ENCODE measurements around the gene PLEKHB1. TPM values are rescaled to one million over a fixed set of nuclear protein-coding genes. Genes with fewer than 3 reads are reported as not detected.
A peak's percentile ranks its signal among the peaks of the same experiment; 100 is the strongest.

The PLEKHB1 gene
- total RNA-seq, 1 donor from 2014 or later: 8.8 TPM

- H3K36me3 ChIP-seq: no peaks in the 10 kb centered on the region
- H4K20me1 ChIP-seq (ENCODE audit: low read depth): peaks cover 8% of the 10 kb centered on the region
- H3K4me3 Mint-ChIP-seq: no peak overlapping the region
- no peak overlapping the region for H3K4me2 ChIP-seq
- peaks cover 61% of the 10 kb centered on the region for H3K4me1 ChIP-seq
- H3K9ac ChIP-seq: no peak overlapping the region
- peak overlapping the region; percentile 67 for H3K27ac Mint-ChIP-seq
- no peak for TF ChIP-seq EZH2phosphoT487 (IDR thresholded peaks at IDR 0.05)
- H3F3A ChIP-seq (ENCODE audit: low read depth): peaks cover 43% of the 10 kb centered on the region
- DNase-seq (ENCODE audit: low spot score): no peak
- H2AFZ ChIP-seq (replicated peaks): no peak overlapping the region
- no peak overlapping the region for H3K27ac ChIP-seq
- H3K27me3 ChIP-seq: no peaks in the 10 kb centered on the region
- H3K27me3 Mint-ChIP-seq (ENCODE audit: insufficient read depth, low read depth): peaks cover 17% of the 10 kb centered on the region
- H3K36me3 Mint-ChIP-seq: no peaks in the 10 kb centered on the region
- no peak overlapping the region for H3K4me3 ChIP-seq
- H3K79me2 ChIP-seq (ENCODE audit: low read depth): no peaks in the 10 kb centered on the region
- H3K4me1 Mint-ChIP-seq: peaks cover 95% of the 10 kb centered on the region
- H3K9me3 ChIP-seq (ENCODE audit: low read depth): no peaks in the 10 kb centered on the region
- H3K9me3 Mint-ChIP-seq: no peaks in the 10 kb centered on the region
Observed at GRCh38 chr11:73650400-73650799, 4.0 kb downstream of the PLEKHB1 start.

DNA sequence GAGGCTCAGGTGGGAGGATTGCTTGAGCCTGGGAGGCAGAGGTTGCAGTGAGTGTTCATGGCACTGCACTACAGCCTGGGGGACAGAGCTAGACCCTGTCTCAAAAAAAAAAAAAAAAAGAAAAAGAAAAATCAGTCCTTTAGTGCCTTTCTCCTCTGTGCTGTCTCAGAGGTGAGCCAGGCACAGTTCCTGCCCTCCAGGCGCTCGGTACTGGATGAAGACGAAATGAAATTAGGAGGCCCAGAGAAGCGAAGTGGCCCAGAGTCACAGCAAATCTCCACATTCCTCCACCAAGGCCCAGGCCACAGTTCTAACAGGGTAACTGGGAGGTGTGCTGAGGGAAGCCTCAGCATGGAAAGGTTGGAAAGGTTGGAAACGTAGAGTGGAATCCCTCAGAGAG lies 4.9 kb downstream of the PLEKHB1 start:
- Mint-ChIP-seq H3K4me1 (peaks cover 87% of the 10 kb centered on the region), H3K27me3 (ENCODE audit: insufficient read depth, low read depth) (peaks cover 15% of the 10 kb centered on the region), H3K9me3 (no peaks in the 10 kb centered on the region), H3K4me3 (peak overlapping the region; percentile 35), H3K36me3 (no peaks in the 10 kb centered on the region), H3K27ac (peak overlapping the region; percentile 94)
- no peak for DNase-seq (ENCODE audit: low spot score)
- TF ChIP-seq, protein P1, sequence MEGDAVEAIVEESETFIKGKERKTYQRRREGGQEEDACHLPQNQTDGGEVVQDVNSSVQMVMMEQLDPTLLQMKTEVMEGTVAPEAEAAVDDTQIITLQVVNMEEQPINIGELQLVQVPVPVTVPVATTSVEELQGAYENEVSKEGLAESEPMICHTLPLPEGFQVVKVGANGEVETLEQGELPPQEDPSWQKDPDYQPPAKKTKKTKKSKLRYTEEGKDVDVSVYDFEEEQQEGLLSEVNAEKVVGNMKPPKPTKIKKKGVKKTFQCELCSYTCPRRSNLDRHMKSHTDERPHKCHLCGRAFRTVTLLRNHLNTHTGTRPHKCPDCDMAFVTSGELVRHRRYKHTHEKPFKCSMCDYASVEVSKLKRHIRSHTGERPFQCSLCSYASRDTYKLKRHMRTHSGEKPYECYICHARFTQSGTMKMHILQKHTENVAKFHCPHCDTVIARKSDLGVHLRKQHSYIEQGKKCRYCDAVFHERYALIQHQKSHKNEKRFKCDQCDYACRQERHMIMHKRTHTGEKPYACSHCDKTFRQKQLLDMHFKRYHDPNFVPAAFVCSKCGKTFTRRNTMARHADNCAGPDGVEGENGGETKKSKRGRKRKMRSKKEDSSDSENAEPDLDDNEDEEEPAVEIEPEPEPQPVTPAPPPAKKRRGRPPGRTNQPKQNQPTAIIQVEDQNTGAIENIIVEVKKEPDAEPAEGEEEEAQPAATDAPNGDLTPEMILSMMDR (IDR thresholded peaks at IDR 0.05): no peak
- TF ChIP-seq EZH2 (IDR thresholded peaks at IDR 0.05) (no peak), EZH2phosphoT487 (IDR thresholded peaks at IDR 0.05) (no peak)
- Histone ChIP-seq H3K4me3 (no peak overlapping the region), H2AFZ (replicated peaks) (no peak overlapping the region), H4K20me1 (ENCODE audit: low read depth) (peaks cover 7% of the 10 kb centered on the region), H3F3A (ENCODE audit: low read depth) (peaks cover 34% of the 10 kb centered on the region), H3K9me3 (ENCODE audit: low read depth) (no peaks in the 10 kb centered on the region), H3K27ac (no peak overlapping the region), H3K36me3 (no peaks in the 10 kb centered on the region), H3K4me2 (peak overlapping the region; percentile 75), H3K79me2 (ENCODE audit: low read depth) (no peaks in the 10 kb centered on the region), H3K27me3 (no peaks in the 10 kb centered on the region), H3K9ac (no peak overlapping the region), H3K4me1 (peaks cover 55% of the 10 kb centered on the region)

- Histone ChIP-seq H3K9me3 (ENCODE audit: low read depth) (no peaks in the 10 kb centered on the region), H3K4me2 (peak overlapping the region; percentile 75), H3K27me3 (no peaks in the 10 kb centered on the region), H3F3A (ENCODE audit: low read depth) (peaks cover 30% of the 10 kb centered on the region), H3K79me2 (ENCODE audit: low read depth) (no peaks in the 10 kb centered on the region), H3K4me3 (no peak overlapping the region), H3K4me1 (peaks cover 51% of the 10 kb centered on the region), H3K9ac (no peak overlapping the region), H2AFZ (replicated peaks) (no peak overlapping the region), H4K20me1 (ENCODE audit: low read depth) (peaks cover 3% of the 10 kb centered on the region), H3K27ac (no peak overlapping the region), H3K36me3 (no peaks in the 10 kb centered on the region)
- Mint-ChIP-seq H3K27ac (peak overlapping the region; percentile 94), H3K4me1 (peaks cover 83% of the 10 kb centered on the region), H3K27me3 (ENCODE audit: insufficient read depth, low read depth) (peaks cover 13% of the 10 kb centered on the region), H3K4me3 (peak overlapping the region; percentile 35), H3K36me3 (no peaks in the 10 kb centered on the region), H3K9me3 (no peaks in the 10 kb centered on the region)
- TF ChIP-seq EZH2phosphoT487 (IDR thresholded peaks at IDR 0.05): no peak
- TF ChIP-seq EZH2 (IDR thresholded peaks at IDR 0.05): no peak
- TF ChIP-seq, protein P1 (IDR thresholded peaks at IDR 0.05): no peak
- DNase-seq (ENCODE audit: low spot score): no peak
Observed at GRCh38 chr11:73651661-73652045, 5.3 kb downstream of the PLEKHB1 start.

GRCh38 chr11:73652046-73652730 lies 5.8 kb downstream of the PLEKHB1 start:
- H3K9ac ChIP-seq: no peak overlapping the region
- H3K79me2 ChIP-seq (ENCODE audit: low read depth): no peaks in the 10 kb centered on the region
- peaks cover 77% of the 10 kb centered on the region for H3K4me1 Mint-ChIP-seq

More at GRCh38 chr11:73652046-73652730, 5.8 kb downstream of the PLEKHB1 start:
- H4K20me1 ChIP-seq (ENCODE audit: low read depth): no peaks in the 10 kb centered on the region
- H3K4me1 ChIP-seq: peaks cover 45% of the 10 kb centered on the region
- peak overlapping the region; percentile 75 for H3K4me2 ChIP-seq
- no peak for TF ChIP-seq EZH2phosphoT487 (IDR thresholded peaks at IDR 0.05)
- TF ChIP-seq, protein P1 (IDR thresholded peaks at IDR 0.05): no peak
- TF ChIP-seq EZH2 (IDR thresholded peaks at IDR 0.05): no peak
- no peaks in the 10 kb centered on the region for H3K9me3 Mint-ChIP-seq
- no peak overlapping the region for H3K27ac ChIP-seq
- H2AFZ ChIP-seq (replicated peaks): no peak overlapping the region
- no peaks in the 10 kb centered on the region for H3K36me3 Mint-ChIP-seq
- H3K4me3 ChIP-seq: peak overlapping the region; percentile 29
- no peaks in the 10 kb centered on the region for H3K36me3 ChIP-seq
- peak overlapping the region; percentile 73 for H3K4me3 Mint-ChIP-seq
- no peaks in the 10 kb centered on the region for H3K27me3 ChIP-seq
- H3K27ac Mint-ChIP-seq: peak overlapping the region; percentile 94
- H3K9me3 ChIP-seq (ENCODE audit: low read depth): no peaks in the 10 kb centered on the region
- DNase-seq (ENCODE audit: low spot score): peak; percentile 92
- peaks cover 25% of the 10 kb centered on the region for H3F3A ChIP-seq (ENCODE audit: low read depth)
- H3K27me3 Mint-ChIP-seq (ENCODE audit: insufficient read depth, low read depth): peaks cover 12% of the 10 kb centered on the region

Measured in neural progenitor cell (in vitro differentiated cells).